IMR-90 (cell line): ENCODE results near the gene HRH1. TPM values are rescaled to one million over a fixed set of nuclear protein-coding genes. Genes with fewer than 3 reads are reported as not detected.

ENCODE experiments used
- ATAC-seq: fragments of 200-7000 bp; cut with Tn5 transposase; 2 replicates; pipeline ENCODE4 v1.9.1; 2020; ENCODE audit warnings: low read depth, mild to moderate bottlenecking, moderate library complexity
- BruUV-seq: library from RNA; stranded (reverse); fragments of 400-500 nt; replicated peaks from 2 replicates; lab custom pipeline; 2021; lab: Mats Ljungman, UMichigan
- CTCF ChIA-PET: fragments of 300-600 bp; formaldehyde crosslinking; extraction: SDS; loops from one replicate; lab custom pipeline; 2021; ENCODE audit warnings: antibody characterized with exemption; lab: Yijun Ruan, JAX
- POLR2A ChIA-PET: fragments of 300-600 bp; sonication (Branson Sonifier 250); formaldehyde crosslinking; loops from one replicate; lab custom pipeline; 2022; ENCODE audit warnings: antibody characterized with exemption; ENCODE audit not compliant: unreplicated experiment; lab: Charles Lee
- DNase-seq: peaks from one replicate; pipeline ENCODE4 v3.0.0; 2013
- H2AFZ ChIP-seq: replicated peaks from 2 replicates; pipeline ENCODE3; 2013; ENCODE audit warnings: low read length, mild to moderate bottlenecking; ENCODE audit not compliant: poor library complexity
- H2AK5ac ChIP-seq: 2 replicates; pipeline ENCODE4 v1.6.1; 2013; ENCODE audit warnings: low read depth, low read length, inconsistent platforms
- H2AK9ac ChIP-seq: replicated peaks from 2 replicates; pipeline ENCODE3; 2013; ENCODE audit warnings: mild to moderate bottlenecking, low read depth, low read length, moderate library complexity; ENCODE audit not compliant: poor library complexity
- H2BK120ac ChIP-seq: 2 replicates; pipeline ENCODE4 v1.6.1; 2013; ENCODE audit warnings: low read depth, low read length, inconsistent platforms
- H2BK15ac ChIP-seq: 3 replicates; pipeline ENCODE4 v1.6.1; 2013; ENCODE audit warnings: low read depth, low read length, inconsistent platforms
- H2BK20ac ChIP-seq: 2 replicates; pipeline ENCODE4 v1.6.1; 2013; ENCODE audit warnings: low read depth, mild to moderate bottlenecking, inconsistent platforms, low read length, moderate library complexity
- H2BK5ac ChIP-seq: 2 replicates; pipeline ENCODE4 v1.6.1; 2013; ENCODE audit warnings: mild to moderate bottlenecking, low read depth, low read length, inconsistent platforms; ENCODE audit not compliant: poor library complexity, severe bottlenecking
- H3K14ac ChIP-seq: replicated peaks from 2 replicates; pipeline ENCODE4 v1.6.1; 2013; ENCODE audit warnings: low read depth, low read length, inconsistent platforms
- H3K18ac ChIP-seq: 2 replicates; pipeline ENCODE4 v1.6.1; 2013; ENCODE audit warnings: low read depth, low read length, control low read depth
- H3K23ac ChIP-seq: 2 replicates; pipeline ENCODE4 v1.6.1; 2013; ENCODE audit warnings: low read depth, low read length, inconsistent platforms
- H3K27ac ChIP-seq: 2 replicates; pipeline ENCODE4 v1.5.1; 2013; ENCODE audit warnings: mild to moderate bottlenecking, control low read depth, low read length; ENCODE audit not compliant: insufficient read depth
- H3K27me3 ChIP-seq: 2 replicates; pipeline ENCODE4 v1.6.1; 2013; ENCODE audit warnings: low read length; ENCODE audit not compliant: control insufficient read depth, insufficient read depth
- H3K36me3 ChIP-seq: 2 replicates; pipeline ENCODE4 v1.6.1; 2013; ENCODE audit warnings: low read length, mixed read lengths; ENCODE audit not compliant: control insufficient read depth, insufficient read depth
- H3K4ac ChIP-seq: 2 replicates; pipeline ENCODE4 v1.6.1; 2013; ENCODE audit warnings: low read depth, low read length, inconsistent platforms
- H3K4me1 ChIP-seq: 2 replicates; pipeline ENCODE4 v1.6.1; 2013; ENCODE audit warnings: low read length, mixed read lengths; ENCODE audit not compliant: control insufficient read depth, insufficient read depth
- H3K4me2 ChIP-seq: 2 replicates; pipeline ENCODE4 v1.6.1; 2013; ENCODE audit warnings: low read depth, mild to moderate bottlenecking, control low read depth, low read length, moderate library complexity
- H3K4me3 ChIP-seq: 2 replicates; pipeline ENCODE4 v1.5.1; 2013; ENCODE audit warnings: low read depth, mild to moderate bottlenecking, control low read depth, low read length, moderate library complexity; ENCODE audit not compliant: insufficient read depth
- H3K56ac ChIP-seq: 2 replicates; pipeline ENCODE4 v1.6.1; 2013; ENCODE audit warnings: low read length, inconsistent platforms; ENCODE audit not compliant: insufficient read depth; ENCODE audit errors: extremely low read depth
- H3K79me1 ChIP-seq, 2 experiments: 2 replicates each; pipeline ENCODE4 v1.6.1; 2013; ENCODE audit warnings: low read length in 2 of 2, inconsistent platforms in 1 of 2, low read depth in 1 of 2
- H3K9ac ChIP-seq: 2 replicates; pipeline ENCODE4 v1.6.1; 2013; ENCODE audit warnings: low read depth, low read length, control low read depth
- H3K9me1 ChIP-seq: 2 replicates; pipeline ENCODE4 v1.6.1; 2013; ENCODE audit warnings: low read length, inconsistent platforms; ENCODE audit not compliant: insufficient read depth
- H3K9me3 ChIP-seq: 2 replicates; pipeline ENCODE4 v1.6.1; 2013; ENCODE audit warnings: low read length; ENCODE audit not compliant: control insufficient read depth, insufficient read depth
- H4K20me1 ChIP-seq: 2 replicates; pipeline ENCODE4 v1.6.1; 2013; ENCODE audit warnings: low read length, inconsistent platforms; ENCODE audit not compliant: insufficient read depth
- H4K5ac ChIP-seq: 2 replicates; pipeline ENCODE4 v1.6.1; 2013; ENCODE audit warnings: mild to moderate bottlenecking, low read depth, low read length, control low read depth
- H4K8ac ChIP-seq, 2 experiments: 2 replicates each; pipeline ENCODE4 v1.6.1; 2013; ENCODE audit warnings: low read depth in 2 of 2, low read length in 2 of 2, control low read depth in 1 of 2, inconsistent platforms in 1 of 2
- H4K91ac ChIP-seq: 2 replicates; pipeline ENCODE4 v1.6.1; 2013; ENCODE audit warnings: low read depth, low read length, inconsistent platforms; ENCODE audit not compliant: insufficient read depth
- BHLHE40 ChIP-seq: fragments of 150-350 bp; IDR thresholded peaks from 2 replicates; pipeline ENCODE4 v1.6.1; 2016; ENCODE audit warnings: mild to moderate bottlenecking, low read depth, low read length
- CEBPB ChIP-seq: IDR thresholded peaks from 2 replicates; pipeline ENCODE4 v1.6.1; 2012; ENCODE audit warnings: low read depth, low read length, improper control_type of control experiment
- CHD1 ChIP-seq: IDR thresholded peaks from 2 replicates; pipeline ENCODE4 v1.6.1; 2012; ENCODE audit warnings: low read depth, low read length, improper control_type of control experiment
- ELK1 ChIP-seq: fragments of 150-350 bp; IDR thresholded peaks from 2 replicates; pipeline ENCODE4 v1.6.1; 2016; ENCODE audit warnings: low read depth, mild to moderate bottlenecking, low read length, moderate library complexity, borderline replicate concordance
- FOS ChIP-seq: fragments of 150-350 bp; IDR thresholded peaks from 2 replicates; pipeline ENCODE4 v1.6.1; 2016; ENCODE audit warnings: low read depth, low read length
- MAFK ChIP-seq: IDR thresholded peaks from 2 replicates; pipeline ENCODE4 v1.6.1; 2012; ENCODE audit warnings: low read depth, low read length, improper control_type of control experiment
- MAZ ChIP-seq: IDR thresholded peaks from 2 replicates; pipeline ENCODE4 v1.6.1; 2012; ENCODE audit warnings: low read depth, mild to moderate bottlenecking, low read length, improper control_type of control experiment, moderate library complexity, borderline replicate concordance
- NFE2L2 ChIP-seq: fragments of 150-350 bp; IDR thresholded peaks from 2 replicates; pipeline ENCODE4 v1.6.1; 2016; ENCODE audit warnings: low read depth, mild to moderate bottlenecking, low read length
- POLR2A ChIP-seq: IDR thresholded peaks from 2 replicates; pipeline ENCODE4 v1.6.1; 2012; ENCODE audit warnings: mild to moderate bottlenecking, low read depth, low read length
- RCOR1 ChIP-seq: IDR thresholded peaks from 2 replicates; pipeline ENCODE4 v1.6.1; 2012; ENCODE audit warnings: mild to moderate bottlenecking, low read length, improper control_type of control experiment; ENCODE audit not compliant: insufficient replicate concordance
- SMC3 ChIP-seq: fragments of 150-350 bp; IDR thresholded peaks from 2 replicates; pipeline ENCODE4 v1.6.1; 2016; ENCODE audit warnings: low read depth, mild to moderate bottlenecking, antibody characterized with exemption, low read length, moderate library complexity
- USF2 ChIP-seq: fragments of 150-350 bp; IDR thresholded peaks from 2 replicates; pipeline ENCODE4 v1.6.1; 2017; ENCODE audit warnings: mild to moderate bottlenecking, antibody characterized with exemption, low read length, low read depth
- WGBS, 2 experiments: methylation state at CpG; one replicate each; pipeline versions ENCODE4 v1.1.5 to v1.1.7; 2013; ENCODE audit warnings: missing lambda C conversion rate in 2 of 2; ENCODE audit not compliant: insufficient read length in 1 of 2; ENCODE audit errors: extremely low coverage in 2 of 2; 5-methylcytosine and 5-hydroxymethylcytosine counted together
- dilution Hi-C: fragments of 300-500 bp; cut with HindIII; formaldehyde crosslinking; loops from one replicate; pipeline ENCODE4 v1.14.3; 2018; ENCODE audit warnings: low sequenced_read_pairs; ENCODE audit not compliant: unreplicated experiment
- in situ Hi-C: fragments of 300-500 bp; cut with MboI; formaldehyde crosslinking; loops from 3 replicates; pipeline ENCODE4 v1.14.3; 2019; ENCODE audit warnings: low sequenced_read_pairs, inconsistent platforms, mixed read lengths
- intact Hi-C: fragments of 100-400 bp; cut with micrococcal nuclease; formaldehyde crosslinking; loops from 2 replicates; pipeline ENCODE4 v1.10.0; 2022
- polyA plus RNA-seq, 3 experiments: library from polyadenylated mRNA; depleted of rRNA; stranded (reverse); fragments of >200 nt; gene quantifications; 2 replicates each; pipeline ENCODE4 v1.2.3, GENCODE V29; 2012; ENCODE audit warnings: low replicate concordance in 1 of 3
- total RNA-seq: library from RNA; depleted of rRNA; stranded (reverse); fragments of >200 nt; gene quantifications from 2 replicates; pipeline ENCODE4 v1.2.3, GENCODE V29; 2012

Gene HRH1
- total and polyA plus RNA-seq, 2 of the 4 experiments (the other 2 are of a cell fraction) = 7.6 to 16.1 TPM

GRCh38 chr3:11161666-11162065, 7.4 kb downstream of the HRH1 start:
- Histone ChIP-seq H4K5ac (no peak overlapping the region), H2AK9ac (no peak overlapping the region), H3K56ac (no peak overlapping the region), H2AFZ (no peak overlapping the region), H3K4me2 (no peak overlapping the region), H2BK15ac (no peak overlapping the region), H3K23ac (no peak overlapping the region), H3K79me1 (peaks cover 45 to 79% of the 10 kb centered on the region in 2 experiments), H3K27me3 (no peaks in the 10 kb centered on the region), H3K27ac (no peak overlapping the region), H3K14ac (no peak overlapping the region; the same call in 1 of the 2 replicates), H2BK5ac (no peak overlapping the region), H3K4me1 (peaks cover 17% of the 10 kb centered on the region), H3K4ac (peak overlapping the region; percentile 41), H4K8ac (no peak overlapping the region), H2BK120ac (no peak overlapping the region), H2BK20ac (no peak overlapping the region), H2AK5ac (peak overlapping the region; percentile 73; the same call in 1 of the 2 replicates), H3K18ac (no peak overlapping the region; the same call in 1 of the 2 replicates), H3K4me3 (no peak overlapping the region), H3K9ac (no peak overlapping the region), H3K36me3 (peaks cover 12% of the 10 kb centered on the region), H4K20me1 (no peaks in the 10 kb centered on the region), H4K91ac (0 out of 2 replicates have a peak overlapping the region, but pooled peaks have one; percentile 17), H3K9me1 (peaks cover 28% of the 10 kb centered on the region), H3K9me3 (no peaks in the 10 kb centered on the region)
- TF ChIP-seq USF2 = no peak
- no peak for TF ChIP-seq NFE2L2
- TF ChIP-seq MAZ = no peak
- TF ChIP-seq POLR2A = no peak
- TF ChIP-seq MAFK = no peak
- TF ChIP-seq SMC3 = no peak
- no peak for TF ChIP-seq CEBPB
- no peak for TF ChIP-seq FOS
- no peak for TF ChIP-seq BHLHE40
- no peak for TF ChIP-seq RCOR1
- no peak for TF ChIP-seq ELK1
- no peak for TF ChIP-seq CHD1
- ChIA-PET POLR2A (no interaction called here), CTCF (no interaction called here)
- DNase-seq = no peak
- intact Hi-C loops (no loop called here), dilution Hi-C loops (no loop called here), in situ Hi-C loops (loop anchor here (25.0 kb wide), 1 partner anchor 176 kb away; no protein-coding TSS in a partner anchor)
- no TSS peak for BruUV-seq
- 100% methylated on average over 2 of the region's 7 CpGs; no CpG with 5 or more reads in 1 of the 2 experiments for WGBS, 2 experiments
- ATAC-seq = no peak
